HG02571 (cell line): ENCODE data around the gene TNS3.

Experiments
- ATAC-seq: cut with Tn5 transposase; IDR thresholded peaks from one replicate; pipeline ENCODE4 v1.9.1; 2021; ENCODE audit warnings: mild to moderate bottlenecking, moderate library complexity; ENCODE audit not compliant: unreplicated experiment

Gene TNS3

GRCh38 chr7:47414342-47415317 is 167.3 kb downstream of the TNS3 start:
- ATAC-seq = no peak

GRCh38 chr7:47413526-47414341 is 168.2 kb downstream of the TNS3 start:
- no peak for ATAC-seq

GRCh38 chr7:47411901-47412300 is 170.0 kb downstream of the TNS3 start:
- ATAC-seq = no peak

GRCh38 chr7:47411281-47411869 is 170.5 kb downstream of the TNS3 start:
- no peak for ATAC-seq

GRCh38 chr7:47408675-47409074 is 173.2 kb downstream of the TNS3 start:
- no peak for ATAC-seq

- no peak for ATAC-seq
Measured at GRCh38 chr7:47407821-47408674, 173.9 kb downstream of the TNS3 start.

- no peak for ATAC-seq
Measured at GRCh38 chr7:47407136-47407535, 174.8 kb downstream of the TNS3 start.

- no peak for ATAC-seq
Measured at GRCh38 chr7:47406801-47407129, 175.1 kb downstream of the TNS3 start.

- ATAC-seq = no peak
Measured at GRCh38 chr7:47405921-47406800, 175.8 kb downstream of the TNS3 start.

- ATAC-seq = no peak
Measured at GRCh38 chr7:47405286-47405904, 176.5 kb downstream of the TNS3 start.

GRCh38 chr7:47404010-47404409 is 177.9 kb downstream of the TNS3 start:
- ATAC-seq = no peak

GRCh38 chr7:47402941-47403866 is 178.7 kb downstream of the TNS3 start:
- ATAC-seq = no peak

- ATAC-seq = no peak
Measured at GRCh38 chr7:47401611-47402570, 180.0 kb downstream of the TNS3 start.

- no peak for ATAC-seq
Measured at GRCh38 chr7:47400741-47401206, 181.1 kb downstream of the TNS3 start.

GRCh38 chr7:47400001-47400400 is 181.9 kb downstream of the TNS3 start:
- ATAC-seq = no peak

- no peak for ATAC-seq
Measured at GRCh38 chr7:47394751-47395252, 187.1 kb downstream of the TNS3 start.

- ATAC-seq = no peak
Measured at GRCh38 chr7:47394216-47394615, 187.7 kb downstream of the TNS3 start.
